Fibroblast of mammary gland (primary cell): ENCODE data around the gene DPH6.
A peak's percentile ranks its signal among the peaks of the same experiment; 100 is the strongest.

Experiments
- DNase-seq: peaks from one replicate; pipeline ENCODE4 v3.0.0-alpha.2; 2010; ENCODE audit warnings: low read depth
- H3K4me3 ChIP-seq: 2 replicates; pipeline ENCODE4 v1.5.1; 2011; ENCODE audit warnings: low read depth, mild to moderate bottlenecking, low read length, moderate library complexity; ENCODE audit not compliant: control insufficient read depth
- CTCF ChIP-seq: conservative IDR thresholded peaks from 2 replicates; pipeline ENCODE4 v1.5.1; 2011; ENCODE audit warnings: low read depth, low read length, inconsistent platforms; ENCODE audit not compliant: control insufficient read depth, insufficient read depth

DPH6 gene

DNA sequence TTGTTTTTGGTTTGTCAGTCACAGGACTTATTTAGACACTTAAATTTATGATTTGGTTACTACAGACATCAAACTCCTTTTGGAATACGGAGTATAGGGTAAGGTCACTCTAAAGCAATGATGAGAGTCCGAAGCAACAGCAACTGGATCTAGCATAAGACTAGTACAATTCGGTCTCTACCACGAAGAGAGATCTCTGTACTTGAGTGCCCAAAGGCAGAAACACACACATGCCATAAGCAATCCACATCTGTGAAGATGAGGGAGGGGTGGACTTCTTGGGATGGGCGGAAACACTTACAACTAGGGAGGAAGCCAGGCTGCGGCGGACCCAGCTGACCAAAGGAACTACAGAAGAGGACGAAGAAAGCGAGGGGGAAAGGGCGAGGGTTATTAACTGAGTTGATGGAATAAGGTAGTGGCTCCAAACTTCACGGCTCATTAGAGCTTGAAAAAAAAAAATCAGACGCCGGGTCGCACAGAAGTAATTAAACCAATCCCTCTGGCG lies 595 bp downstream of the DPH6 start:
- peak; percentile 69 for DNase-seq
- no peak for TF ChIP-seq CTCF
- H3K4me3 ChIP-seq: peak overlapping the region; percentile 72

- no peak for TF ChIP-seq CTCF
- no peak overlapping the region for H3K4me3 ChIP-seq
- DNase-seq: peak; percentile 75
Observed at GRCh38 chr15:35540885-35541284, 5.1 kb downstream of the DPH6 start.

- no peak for DNase-seq
- TF ChIP-seq CTCF: no peak
Observed at GRCh38 chr15:35540021-35540420, 5.9 kb downstream of the DPH6 start.

GRCh38 chr15:35535365-35535916 lies 10.5 kb downstream of the DPH6 start:
- DNase-seq: no peak
- TF ChIP-seq CTCF: no peak
- H3K4me3 ChIP-seq: no peak overlapping the region

More at GRCh38 chr15:35540021-35540420, 5.9 kb downstream of the DPH6 start:
- H3K4me3 ChIP-seq: no peak overlapping the region

DNA sequence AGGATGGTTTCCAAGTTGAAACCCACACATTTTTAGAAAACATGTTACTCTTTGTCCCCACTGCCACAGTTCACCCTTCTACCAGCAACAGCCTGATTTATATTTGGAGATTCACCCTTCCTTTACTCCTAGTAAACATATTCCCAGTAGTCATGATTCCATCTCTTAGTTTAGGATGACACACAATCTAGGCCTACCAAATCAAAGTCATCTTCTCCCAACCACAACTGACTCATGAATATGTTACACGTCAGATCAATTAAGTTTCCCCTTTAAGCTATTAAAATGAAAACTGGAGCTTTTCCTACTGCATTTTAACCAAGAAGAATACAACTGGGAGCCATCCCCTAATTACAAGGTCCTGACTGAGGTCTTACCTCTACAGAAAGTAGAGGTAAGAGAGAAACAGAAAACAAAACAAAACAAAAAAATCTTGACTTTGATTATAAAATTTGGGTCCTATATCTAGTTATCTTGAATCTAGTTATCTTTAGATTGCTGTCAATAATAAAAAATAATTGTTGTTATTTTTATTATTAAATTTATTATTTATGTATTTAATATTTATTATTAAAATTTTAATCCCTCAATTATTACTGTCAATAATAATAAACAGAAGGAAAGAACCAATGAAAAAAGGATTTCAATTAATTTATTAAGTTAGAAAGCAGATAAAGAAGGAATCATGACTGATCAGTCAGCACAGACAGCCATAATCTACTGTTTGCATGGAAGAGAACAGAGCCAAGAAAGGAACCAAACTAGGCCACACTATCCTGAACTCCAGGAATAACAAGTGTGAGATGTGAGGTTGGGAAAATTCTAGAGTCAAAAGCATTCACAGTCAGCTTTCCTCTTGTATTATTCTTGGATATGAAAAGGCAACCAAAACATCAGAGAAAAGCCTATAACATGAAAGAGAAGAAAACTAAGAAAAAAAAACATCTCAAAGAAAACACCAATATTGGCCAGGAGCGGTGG lies 12.5 kb downstream of the DPH6 start:
- peak; percentile 94 for DNase-seq
- no peak overlapping the region for H3K4me3 ChIP-seq
- no peak for TF ChIP-seq CTCF

DNA sequence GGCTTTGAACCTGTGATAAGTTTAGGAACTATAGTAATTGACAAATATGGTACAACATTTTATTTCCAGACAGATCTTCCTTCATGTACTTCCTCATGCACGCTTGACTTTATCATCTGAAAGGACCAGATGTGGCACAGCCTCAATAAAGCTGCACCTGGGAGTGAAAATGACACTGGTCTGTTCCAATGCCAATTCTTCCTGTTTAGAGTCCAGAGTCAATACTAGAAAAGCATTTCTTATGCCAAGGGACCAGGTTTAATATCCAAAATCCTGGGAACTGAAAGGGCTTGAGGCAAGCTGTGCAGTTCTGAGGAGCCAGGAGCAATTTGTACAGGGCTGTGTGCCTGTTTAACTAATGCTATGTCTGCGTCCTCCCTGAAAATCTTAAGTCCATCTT lies 15.3 kb downstream of the DPH6 start:
- no peak for DNase-seq
- TF ChIP-seq CTCF: no peak
- H3K4me3 ChIP-seq: no peak overlapping the region
